ENCODE data around the gene OBSCN.

OBSCN gene

DNA sequence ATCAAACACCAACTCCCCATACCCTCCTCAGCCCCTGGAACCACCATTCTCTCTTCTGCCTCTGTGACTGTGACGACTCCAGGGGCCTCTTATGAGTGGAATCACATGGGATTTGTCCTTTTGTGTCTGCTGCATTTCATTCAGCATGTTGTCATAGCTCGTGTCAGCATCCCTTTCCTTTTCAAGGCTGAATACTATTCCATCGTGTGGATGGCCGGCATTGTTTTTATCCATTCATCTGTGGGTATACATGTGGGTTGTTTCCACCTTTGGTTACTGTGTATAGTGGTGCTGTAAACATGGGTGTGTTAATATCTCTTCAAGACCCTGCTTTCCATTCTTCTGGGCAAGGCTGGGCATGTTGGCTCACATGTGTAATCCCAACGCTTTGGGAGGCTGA lies 17.1 kb upstream of the OBSCN start:
- no peak for DNase-seq

DNA sequence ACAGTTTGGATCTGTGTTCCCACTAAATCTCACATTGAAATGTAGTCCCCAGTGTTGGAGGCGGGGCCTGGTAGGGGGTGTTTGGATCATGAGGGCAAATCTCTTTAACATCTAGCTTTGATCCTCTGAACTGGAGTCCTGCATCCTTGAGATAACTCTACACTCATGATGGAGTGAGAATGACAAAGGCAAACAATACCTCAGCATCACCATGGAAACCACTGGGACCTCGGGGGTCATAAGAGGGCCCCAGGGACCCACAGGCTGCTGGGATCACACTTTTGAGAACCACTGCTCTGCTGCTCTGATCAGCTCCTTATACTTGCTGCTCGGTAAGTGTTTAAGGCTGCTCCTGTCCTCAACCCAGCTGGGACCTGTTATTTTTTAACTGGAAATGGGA lies 13.4 kb upstream of the OBSCN start:
- no peak for DNase-seq

DNA sequence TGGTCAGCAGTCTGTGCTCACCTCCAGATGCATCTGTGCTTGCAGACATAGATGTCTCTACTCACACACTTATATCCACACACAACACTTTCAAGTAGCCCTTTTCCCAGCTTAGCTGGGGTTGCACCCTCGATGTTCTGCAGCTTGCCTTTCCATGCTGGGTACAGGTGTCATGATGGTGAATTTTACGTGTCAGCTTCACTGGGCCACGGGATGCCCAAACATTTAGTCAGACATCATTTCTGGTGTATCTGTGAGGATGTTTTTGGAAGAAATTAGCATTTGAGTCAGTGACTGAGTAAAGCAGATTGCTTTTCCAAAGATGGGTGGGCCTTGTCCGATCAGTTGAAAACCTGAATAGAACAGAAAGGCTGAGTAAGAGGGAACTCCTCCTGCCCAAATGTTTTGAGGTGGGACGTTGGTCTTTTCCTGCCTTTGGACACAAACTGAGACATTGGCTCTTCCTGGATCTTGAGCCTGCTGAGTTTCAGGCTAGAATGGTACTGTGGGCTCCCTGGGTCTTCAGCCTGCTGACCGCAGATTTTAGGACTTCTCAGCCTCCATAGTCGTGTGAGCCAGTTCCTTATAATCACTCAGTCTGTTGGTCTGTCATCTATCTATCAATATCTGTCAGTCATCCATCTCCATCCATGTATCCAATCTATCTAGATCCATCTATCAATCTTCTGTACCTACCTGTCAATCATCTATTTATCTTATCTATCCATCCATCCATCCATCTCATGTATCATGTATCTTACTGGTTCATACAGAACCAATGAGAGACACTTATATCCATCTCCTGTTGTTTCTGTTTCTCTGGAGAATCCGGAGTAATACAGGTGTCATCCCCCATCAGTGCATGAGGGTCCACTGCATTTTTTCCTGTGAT lies 12.7 kb upstream of the OBSCN start:
- no peak for DNase-seq

DNA sequence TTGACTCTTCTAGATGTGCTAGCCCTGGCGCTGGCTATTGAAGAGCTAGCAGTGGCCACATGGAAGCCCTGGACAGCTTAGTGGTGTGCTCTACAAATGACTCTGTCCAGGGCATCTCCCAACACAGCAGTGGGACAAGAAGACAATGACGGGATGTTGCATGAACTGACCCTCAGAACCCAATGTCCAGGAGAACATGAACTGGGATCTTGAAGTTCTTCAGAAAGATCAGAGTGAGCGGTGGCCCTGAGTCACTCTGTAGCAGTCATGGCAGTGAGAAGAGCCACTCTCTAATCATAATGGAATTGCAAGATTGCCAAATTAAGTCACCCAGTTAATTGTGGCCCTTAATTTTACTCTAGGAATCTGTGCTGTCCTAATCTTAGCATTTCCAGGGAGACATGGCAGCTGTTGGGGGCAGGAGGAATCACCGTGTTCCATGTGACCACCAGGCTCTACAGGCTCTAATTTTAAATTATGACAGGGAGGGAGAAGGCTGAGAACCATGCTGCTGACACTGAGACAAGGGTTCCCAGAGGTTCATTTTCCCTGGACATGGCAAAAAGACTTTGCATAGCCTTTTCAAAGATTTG lies 10.2 kb upstream of the OBSCN start:
- DNase-seq = no peak

DNA sequence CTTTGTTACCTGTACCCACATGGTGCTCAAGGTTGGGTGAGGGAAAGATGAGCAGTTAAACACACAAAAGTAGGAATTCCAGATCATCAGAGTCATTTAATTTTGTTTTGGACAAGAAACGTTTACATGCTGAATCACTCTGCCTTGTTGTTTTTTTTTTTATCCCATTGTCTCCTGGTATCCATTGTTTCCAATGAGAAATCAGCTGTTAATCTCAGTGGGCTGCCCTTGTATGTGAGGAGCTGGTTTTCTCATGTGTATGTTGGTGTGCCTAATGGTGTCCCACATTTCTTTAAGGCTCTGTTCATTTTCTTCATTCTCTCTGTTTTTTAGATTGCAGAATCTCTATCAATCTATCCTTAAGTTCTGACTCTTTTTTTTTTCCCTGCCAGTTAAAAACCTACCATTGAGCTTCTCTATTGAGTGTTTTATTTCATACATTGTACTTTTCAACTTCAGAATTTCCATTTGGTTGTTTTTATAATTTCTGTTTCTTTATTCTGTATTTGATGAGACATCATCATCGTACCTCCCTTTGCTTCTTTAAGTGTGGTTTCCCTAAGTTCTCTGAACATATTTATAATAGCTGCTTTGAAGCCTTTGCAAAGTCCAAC lies 8.8 kb upstream of the OBSCN start:
- no peak for DNase-seq

DNA sequence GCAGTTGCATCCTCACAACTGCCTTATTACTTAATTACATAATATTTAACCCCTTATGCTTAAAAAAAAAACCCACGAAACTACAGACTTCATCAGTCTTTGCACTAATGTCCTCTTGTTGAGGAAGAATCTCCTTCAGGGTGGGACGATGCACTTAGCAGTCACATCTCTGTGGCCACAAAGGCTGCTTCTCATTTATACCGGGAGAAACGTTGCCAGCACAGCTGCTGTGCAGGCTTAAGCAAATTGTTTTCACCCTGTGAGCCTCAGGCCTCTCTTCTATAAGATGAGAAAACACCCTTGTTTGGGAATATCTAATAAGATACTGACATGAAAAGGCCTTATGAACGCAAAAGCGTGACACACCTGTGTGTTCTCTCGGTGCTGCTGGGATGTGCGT lies 2.9 kb upstream of the OBSCN start:
- no peak for DNase-seq

DNA sequence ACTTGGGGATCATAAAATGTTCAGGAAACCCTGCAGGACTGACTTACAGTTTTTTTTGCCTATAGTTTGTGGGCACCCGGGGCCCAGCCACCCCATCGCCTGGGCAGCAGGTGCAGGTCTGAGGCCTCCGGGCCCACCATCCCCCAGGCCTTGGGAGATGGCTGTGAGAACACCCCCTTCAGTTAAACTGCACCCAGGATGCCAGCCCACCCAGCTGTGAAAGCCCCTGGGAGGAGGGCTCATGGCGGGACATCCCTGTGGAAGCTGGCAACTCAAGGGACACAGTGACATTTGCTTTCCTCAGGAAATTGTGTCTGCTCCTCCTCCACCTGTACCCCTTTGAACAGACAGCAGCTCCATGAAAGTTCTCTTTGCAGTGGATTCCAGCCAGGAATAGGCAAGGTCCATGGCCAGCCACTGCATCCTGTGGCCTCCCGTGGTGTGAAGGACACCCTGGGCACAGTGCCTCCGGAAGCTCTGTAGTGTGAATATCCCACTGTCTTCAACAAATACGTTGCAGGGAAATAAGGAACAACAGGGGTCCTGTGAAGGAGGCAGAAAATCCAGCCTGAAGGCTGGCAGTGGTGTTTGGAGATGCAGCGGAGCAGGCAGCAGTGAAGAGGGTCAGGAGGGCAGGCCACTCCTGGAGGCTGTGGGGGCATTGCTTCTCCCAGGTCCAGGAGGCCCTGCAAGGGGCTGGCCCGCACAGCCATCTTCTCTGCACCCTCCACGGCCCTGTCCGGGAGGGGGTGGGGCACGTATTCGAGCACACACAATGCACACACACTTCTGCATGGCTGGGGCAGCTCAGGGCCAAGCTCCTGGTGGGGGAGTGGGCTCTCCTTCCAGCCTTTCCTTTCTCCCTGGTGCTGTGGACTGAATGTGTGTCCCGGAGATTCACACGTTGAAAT lies 2.1 kb upstream of the OBSCN start:
- no peak for DNase-seq

DNA sequence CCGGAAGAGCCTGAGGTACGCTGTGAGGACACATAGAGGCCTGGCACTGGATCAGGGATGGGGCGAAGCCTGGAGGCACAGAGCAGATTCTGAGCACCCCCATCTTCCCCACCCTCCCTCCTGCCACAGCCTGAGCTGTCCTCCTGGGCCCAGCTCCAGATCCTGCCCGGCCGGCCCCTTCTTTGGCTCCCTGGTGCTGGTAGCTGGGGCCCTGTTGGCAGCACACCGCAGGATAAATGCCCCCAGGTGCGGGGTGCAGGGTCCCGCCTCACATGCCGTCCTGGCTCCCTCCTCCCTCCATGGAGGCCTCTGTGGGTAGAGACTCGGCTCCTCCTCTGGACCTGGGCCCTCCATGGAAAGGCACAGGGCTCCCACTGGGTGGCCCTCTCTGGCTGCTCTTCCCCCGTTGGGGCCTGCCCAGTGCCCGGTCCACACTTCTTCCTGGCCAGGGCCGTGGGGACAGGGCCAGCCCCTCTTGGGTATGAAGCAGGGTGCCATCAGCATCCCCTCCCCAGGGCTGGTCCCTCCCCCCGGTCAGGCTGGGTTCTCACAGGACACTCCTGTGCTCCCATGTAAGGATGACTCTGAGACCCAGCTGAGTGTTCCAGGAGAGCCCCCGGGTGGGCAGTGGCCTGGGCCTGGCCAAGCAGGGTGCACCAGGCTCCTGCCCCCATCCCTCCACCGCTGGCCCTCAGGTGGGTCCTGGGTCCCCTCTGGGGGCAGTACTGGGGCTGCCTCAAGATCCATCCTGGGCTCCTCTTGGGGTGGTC lies 1.1 kb upstream of the OBSCN start:
- no peak for DNase-seq

DNA sequence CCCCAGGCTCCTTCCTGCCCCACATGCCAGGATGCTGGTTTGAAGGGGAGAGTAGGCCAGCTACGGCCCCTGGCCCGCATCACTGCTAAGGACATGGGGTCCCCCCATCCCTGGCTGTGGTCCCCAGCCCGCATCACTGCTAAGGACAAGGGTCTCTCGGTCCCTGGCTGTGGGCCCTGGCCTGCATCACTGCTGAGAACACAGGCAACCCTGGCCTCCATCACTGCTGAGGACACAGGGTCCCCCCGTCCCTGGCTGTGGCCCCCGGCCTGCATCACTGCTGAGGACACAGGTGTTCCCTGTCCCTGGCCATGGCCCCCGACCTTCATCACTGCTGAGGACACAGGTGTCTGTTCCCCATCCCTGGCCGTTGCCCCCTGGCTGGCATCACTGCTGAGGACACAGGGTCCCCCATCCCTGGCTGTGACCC lies 448 bp upstream of the OBSCN start:
- DNase-seq = no peak

DNA sequence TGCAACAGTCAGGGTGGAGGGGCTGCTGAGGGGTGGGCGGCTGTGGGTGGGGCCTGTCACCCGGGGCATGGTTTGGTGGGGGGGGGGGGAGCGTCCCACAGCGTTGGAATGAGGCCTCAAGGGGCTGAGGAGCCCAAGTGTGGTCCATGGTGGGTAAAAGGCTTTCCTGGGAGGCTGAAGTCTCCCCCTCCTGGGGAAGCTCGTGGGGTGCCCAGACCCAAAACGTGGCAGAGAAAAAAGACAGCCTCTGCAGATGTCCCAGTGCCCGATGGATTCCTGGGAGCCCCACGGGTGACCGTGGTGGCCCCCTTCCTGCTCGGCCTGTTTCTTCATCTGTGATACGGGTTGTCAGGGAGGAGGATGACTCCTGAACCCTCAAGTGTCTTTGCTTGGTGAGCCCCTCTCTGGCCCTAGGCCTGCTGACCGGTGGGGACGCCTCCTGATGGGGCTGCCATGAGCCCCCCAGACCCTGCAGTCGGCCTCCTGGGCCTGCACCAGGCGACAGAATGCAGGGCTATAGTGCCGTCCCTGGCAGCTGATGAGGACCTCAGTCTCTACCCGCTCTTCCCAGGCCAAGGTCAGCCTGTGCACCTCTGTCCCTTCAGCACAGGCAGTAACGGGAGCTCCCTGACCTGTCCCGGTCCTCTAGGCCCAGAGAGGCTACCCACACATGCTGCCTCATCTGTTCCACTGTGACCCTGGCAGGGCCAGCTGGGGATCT lies 1.1 kb downstream of the OBSCN start:
- no peak for DNase-seq

DNA sequence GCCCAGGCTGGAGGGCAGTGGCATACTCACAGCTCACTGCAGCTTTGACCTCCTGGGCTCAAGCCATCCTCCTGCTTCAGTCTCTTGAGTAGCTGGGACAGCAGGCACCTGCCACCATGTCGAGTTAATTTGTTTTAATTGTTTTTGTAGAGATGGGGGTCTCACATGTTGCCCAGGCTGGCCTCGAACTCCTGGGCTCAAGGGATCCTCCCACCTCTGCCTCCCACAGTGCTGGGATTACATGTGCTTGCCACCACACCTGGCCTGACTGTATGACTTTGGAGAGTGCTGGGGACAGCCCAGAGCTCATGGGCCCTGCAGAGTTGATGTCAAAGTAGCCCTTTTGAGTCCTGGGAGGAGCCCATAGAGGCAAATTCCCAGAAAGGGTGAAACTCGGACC lies 1.8 kb downstream of the OBSCN start:
- no peak for DNase-seq

DNA sequence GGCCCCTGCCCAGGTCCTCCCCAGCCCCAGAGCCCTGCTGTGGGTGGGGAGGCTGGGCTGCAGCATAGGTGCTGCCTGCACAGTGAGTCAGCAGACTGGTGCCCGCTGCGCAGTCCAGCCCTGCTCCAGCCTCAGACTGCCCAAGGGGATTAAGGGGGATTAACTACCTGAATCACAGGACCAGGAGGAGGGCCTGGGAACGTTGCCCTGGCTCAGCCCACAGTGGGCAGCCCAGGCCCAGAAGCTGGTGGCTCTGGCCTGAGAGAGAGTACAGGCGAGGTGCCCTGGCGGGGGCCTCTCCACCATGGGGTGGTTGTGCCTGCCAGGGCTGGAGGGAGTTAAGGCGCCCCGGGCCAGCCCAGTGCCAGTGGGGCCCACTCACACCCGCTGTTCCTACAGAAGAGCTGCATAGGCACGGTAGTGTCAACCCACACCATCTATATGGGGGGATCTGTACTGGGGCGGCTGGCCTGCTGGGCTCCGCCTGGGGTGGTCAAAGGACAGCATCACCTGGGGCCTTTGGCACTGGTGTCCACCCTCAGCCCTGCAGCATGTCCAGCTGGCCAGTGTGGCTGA lies 2.3 kb downstream of the OBSCN start:
- DNase-seq = no peak

DNA sequence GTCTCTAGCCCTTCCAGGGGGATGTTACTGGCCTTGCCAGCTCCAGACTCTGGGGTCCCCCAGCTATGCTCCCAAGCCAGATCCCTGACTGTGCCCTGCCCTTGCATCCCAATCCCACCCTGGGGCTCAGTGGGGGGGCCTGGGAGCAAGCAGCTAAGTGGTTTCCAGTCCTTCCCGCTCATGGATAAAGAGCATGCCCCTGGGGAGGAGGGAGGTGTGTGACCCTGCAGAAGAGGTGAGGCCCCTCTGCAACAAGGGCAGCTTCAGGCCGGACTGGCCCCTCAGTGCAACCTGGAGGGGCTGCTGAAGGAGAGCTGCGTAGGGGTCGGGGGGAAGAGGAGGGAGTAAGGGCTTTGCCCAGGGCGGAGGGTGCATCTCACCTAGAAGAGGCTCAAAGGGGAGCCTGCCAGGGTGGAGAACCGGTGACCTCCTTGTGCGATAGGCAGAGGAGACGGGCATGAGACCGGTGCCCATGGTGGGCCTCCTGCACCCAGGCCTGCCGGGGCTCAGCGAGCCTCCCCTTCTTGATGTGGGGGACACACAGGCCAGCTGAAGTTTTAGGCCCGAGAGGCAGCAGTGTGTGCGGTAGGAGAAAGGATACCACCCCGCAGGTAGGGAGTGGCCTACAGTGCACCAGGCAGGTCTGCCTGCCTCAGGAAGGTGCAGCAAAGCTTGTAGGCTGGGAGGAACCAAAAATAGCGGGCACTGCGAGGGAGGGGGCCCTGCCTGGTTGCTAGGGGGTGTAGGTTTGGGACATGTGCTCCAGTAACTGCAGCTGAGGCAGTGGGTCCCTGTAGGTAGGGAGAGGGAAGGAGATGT lies 3.1 kb downstream of the OBSCN start:
- DNase-seq = no peak

DNA sequence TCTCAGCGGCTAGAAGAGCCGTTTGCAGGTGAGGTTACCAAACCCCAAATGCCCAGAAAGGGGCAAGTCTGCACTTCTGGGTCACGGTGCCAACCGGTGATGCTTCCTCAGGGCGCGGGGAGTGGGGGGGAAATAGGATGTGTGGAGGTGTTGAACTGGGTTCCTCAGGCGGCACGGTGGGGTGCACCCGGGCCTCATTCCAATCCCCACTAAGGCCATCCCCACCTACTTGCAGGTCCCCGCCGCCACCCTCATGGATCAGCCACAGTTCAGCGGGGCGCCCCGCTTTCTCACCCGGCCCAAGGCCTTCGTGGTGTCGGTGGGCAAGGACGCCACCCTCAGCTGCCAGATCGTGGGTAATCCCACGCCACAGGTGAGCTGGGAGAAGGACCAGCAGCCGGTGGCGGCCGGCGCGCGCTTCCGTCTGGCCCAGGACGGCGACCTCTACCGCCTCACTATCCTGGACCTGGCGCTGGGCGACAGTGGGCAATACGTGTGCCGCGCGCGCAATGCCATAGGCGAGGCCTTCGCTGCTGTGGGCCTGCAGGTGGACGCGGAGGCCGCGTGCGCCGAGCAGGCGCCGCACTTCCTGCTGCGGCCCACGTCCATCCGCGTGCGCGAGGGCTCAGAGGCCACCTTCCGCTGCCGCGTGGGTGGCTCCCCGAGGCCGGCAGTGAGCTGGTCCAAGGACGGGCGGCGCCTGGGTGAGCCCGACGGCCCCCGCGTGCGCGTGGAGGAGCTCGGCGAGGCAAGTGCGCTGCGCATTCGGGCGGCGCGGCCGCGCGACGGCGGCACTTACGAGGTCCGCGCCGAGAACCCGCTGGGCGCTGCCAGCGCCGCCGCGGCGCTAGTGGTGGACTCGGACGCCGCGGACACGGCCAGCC lies 3.9 kb downstream of the OBSCN start:
- no peak for DNase-seq

DNA sequence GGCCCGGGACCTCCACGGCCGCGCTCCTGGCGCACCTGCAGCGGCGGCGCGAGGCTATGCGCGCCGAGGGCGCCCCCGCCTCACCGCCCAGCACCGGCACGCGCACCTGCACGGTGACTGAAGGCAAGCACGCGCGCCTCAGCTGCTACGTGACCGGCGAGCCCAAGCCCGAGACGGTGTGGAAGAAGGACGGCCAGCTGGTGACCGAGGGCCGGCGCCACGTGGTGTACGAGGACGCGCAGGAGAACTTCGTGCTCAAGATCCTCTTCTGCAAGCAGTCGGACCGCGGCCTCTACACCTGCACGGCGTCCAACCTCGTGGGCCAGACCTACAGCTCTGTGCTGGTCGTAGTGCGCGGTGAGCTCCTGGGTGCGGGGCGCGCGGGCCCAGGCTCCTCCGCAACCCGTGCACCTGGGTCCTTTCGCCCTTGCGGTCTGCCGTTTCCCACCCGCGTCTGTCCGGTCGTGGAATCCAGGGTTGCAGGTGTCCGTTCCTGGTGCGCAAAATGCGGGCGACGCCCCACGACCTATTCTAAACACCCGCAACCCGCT lies 4.6 kb downstream of the OBSCN start:
- DNase-seq = no peak

DNA sequence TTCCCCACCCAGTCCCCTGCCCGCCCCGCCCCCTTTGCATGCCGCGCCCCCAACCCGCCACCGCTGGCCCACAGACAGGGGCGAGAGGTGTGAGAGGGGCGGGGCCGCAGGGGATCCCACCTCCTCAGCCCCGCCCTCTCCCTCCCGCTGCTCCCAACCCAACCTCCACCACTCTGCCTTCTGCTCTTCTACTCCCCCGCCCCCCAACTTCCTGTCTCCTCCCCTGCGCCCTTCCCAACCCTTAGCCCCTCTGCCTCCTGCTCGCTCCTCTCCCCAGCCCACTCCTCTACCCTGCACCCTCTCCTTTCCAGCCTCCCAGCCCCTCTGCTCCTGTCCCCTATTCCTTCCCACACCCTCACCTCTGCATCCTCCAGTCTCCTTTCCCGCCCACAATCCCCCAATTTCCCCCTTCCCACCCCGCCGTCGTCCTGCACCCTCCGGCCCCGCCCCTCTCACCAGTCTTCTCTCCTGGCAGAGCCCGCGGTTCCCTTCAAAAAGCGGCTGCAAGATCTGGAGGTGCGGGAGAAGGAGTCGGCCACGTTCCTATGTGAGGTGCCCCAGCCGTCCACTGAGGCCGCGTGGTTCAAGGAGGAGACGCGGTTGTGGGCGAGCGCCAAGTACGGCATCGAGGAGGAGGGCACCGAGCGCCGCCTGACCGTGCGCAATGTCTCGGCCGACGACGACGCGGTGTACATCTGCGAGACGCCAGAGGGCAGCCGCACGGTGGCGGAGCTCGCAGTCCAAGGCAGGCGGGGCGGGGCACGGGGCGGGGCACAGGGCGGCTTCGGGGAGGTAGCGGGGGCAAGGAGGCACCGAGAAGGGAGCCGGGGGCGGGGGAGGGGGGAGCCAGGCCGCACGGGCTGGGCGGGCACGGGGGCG lies 5.4 kb downstream of the OBSCN start:
- DNase-seq = peak; percentile 65

DNA sequence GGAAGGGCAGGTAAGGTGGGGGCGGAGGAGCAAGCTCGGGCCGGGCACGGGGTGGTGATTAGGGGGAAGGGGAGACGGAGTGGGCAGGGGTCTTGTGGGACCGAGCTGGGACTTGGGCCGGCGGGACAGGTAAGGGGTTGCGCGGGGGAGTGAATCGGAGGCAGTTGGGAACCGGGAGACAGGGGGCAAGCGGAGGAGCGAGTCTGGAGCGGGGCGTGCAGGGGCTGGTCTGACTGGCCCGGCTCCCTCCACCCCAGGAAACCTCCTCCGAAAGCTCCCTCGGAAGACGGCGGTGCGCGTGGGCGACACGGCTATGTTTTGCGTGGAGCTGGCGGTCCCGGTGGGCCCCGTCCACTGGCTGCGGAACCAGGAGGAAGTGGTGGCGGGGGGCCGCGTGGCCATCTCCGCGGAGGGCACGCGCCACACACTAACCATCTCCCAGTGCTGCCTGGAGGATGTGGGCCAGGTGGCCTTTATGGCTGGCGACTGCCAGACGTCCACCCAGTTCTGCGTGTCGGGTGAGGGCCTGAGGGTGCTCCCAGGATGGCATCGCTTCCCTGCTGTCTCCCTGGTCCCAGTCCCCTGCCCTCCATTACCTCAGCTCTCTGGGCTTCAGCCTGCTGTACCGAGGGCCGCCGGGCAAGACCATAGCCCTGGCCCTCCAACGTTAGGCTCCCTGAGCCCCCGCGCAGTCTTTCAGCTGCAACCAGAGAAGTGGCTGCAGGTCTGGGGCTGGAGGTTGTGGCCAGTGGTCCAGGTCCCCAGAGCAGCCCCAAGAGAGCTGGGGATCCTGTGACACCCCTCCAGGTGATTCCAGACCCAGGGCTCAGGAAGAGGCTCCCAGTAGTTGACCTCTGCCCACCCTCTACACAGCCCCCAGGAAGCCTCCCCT lies 6.3 kb downstream of the OBSCN start:
- no peak for DNase-seq
